Astrocyte (in vitro differentiated cells and primary cell): ENCODE data around the gene ZCCHC24.

ENCODE experiments used
- CTCF ChIP-seq: IDR thresholded peaks from 2 replicates; pipeline ENCODE4 v1.5.1; 2011; ENCODE audit warnings: low read depth, mild to moderate bottlenecking, inconsistent platforms, low read length, moderate library complexity; ENCODE audit not compliant: insufficient read depth
- EZH2 ChIP-seq: IDR thresholded peaks from 2 replicates; pipeline ENCODE4 v1.6.1; 2012; ENCODE audit warnings: mild to moderate bottlenecking, low read length, inconsistent platforms; ENCODE audit not compliant: insufficient read depth

DNA sequence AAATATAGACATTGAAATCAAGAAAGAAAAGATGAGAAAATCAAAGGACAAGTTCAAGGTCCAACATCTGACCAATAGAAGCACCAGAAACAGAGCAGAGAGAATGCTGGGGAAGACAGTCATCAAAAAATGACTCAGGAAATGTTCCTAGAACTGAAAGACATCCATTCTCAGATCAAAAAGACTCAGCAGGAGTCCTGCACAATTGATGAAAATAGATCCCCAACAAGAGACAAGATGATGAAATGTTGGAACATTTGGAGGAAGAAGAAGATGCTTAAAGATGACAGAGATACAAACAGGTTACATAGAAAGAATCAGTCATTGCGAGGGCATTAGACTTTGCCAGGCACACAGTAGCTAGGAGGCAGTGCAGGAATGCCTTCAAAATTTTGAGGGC lies 36.9 kb upstream of the ZCCHC24 start:
- TF ChIP-seq CTCF: no peak
- no peak for TF ChIP-seq EZH2
